Activated naive CD4-positive, alpha-beta T cell treated with anti-CD3 and anti-CD28 coated beads, Interleukin-2, amount 50 U/mL, for 24 hours (primary cell): ENCODE results near the gene PDE4B.

Experiments
- H3K27ac Mint-ChIP-seq: one replicate; pipeline ENCODE4 v1.8.0; 2021; ENCODE audit warnings: mild to moderate bottlenecking, mixed read lengths
- H3K27me3 Mint-ChIP-seq: one replicate; pipeline ENCODE4 v1.8.0; 2021; ENCODE audit warnings: mixed read lengths
- H3K36me3 Mint-ChIP-seq: one replicate; pipeline ENCODE4 v1.8.0; 2021; ENCODE audit warnings: mixed read lengths
- H3K4me1 Mint-ChIP-seq: one replicate; pipeline ENCODE4 v1.8.0; 2021; ENCODE audit warnings: mixed read lengths
- H3K4me3 Mint-ChIP-seq: one replicate; pipeline ENCODE4 v1.8.0; 2021; ENCODE audit warnings: mild to moderate bottlenecking, mixed read lengths
- H3K9me3 Mint-ChIP-seq: one replicate; pipeline ENCODE4 v1.8.0; 2021; ENCODE audit warnings: mixed read lengths

PDE4B gene

GRCh38 chr1:66156144-66156543 lies 363.4 kb downstream of the PDE4B start:
- no peaks in the 10 kb centered on the region for H3K36me3 Mint-ChIP-seq
- H3K4me3 Mint-ChIP-seq, result no peak overlapping the region
- peaks cover 20% of the 10 kb centered on the region for H3K27me3 Mint-ChIP-seq
- no peaks in the 10 kb centered on the region for H3K4me1 Mint-ChIP-seq
- no peaks in the 10 kb centered on the region for H3K9me3 Mint-ChIP-seq
- no peak overlapping the region for H3K27ac Mint-ChIP-seq

GRCh38 chr1:66159800-66160199 lies 367.1 kb downstream of the PDE4B start:
- H3K4me3 Mint-ChIP-seq, result no peak overlapping the region
- H3K27me3 Mint-ChIP-seq, result peaks cover 9% of the 10 kb centered on the region
- no peaks in the 10 kb centered on the region for H3K36me3 Mint-ChIP-seq
- H3K27ac Mint-ChIP-seq, result no peak overlapping the region
- no peaks in the 10 kb centered on the region for H3K4me1 Mint-ChIP-seq
- no peaks in the 10 kb centered on the region for H3K9me3 Mint-ChIP-seq

GRCh38 chr1:66160719-66161118 lies 368.0 kb downstream of the PDE4B start:
- H3K4me1 Mint-ChIP-seq, result no peaks in the 10 kb centered on the region

GRCh38 chr1:66166753-66167152 lies 374.1 kb downstream of the PDE4B start:
- no peaks in the 10 kb centered on the region for H3K9me3 Mint-ChIP-seq
- H3K4me3 Mint-ChIP-seq, result no peak overlapping the region
- peaks cover 7% of the 10 kb centered on the region for H3K4me1 Mint-ChIP-seq
- peaks cover 11% of the 10 kb centered on the region for H3K27me3 Mint-ChIP-seq
- H3K36me3 Mint-ChIP-seq, result no peaks in the 10 kb centered on the region
- no peak overlapping the region for H3K27ac Mint-ChIP-seq

More at GRCh38 chr1:66160719-66161118, 368.0 kb downstream of the PDE4B start:
- Mint-ChIP-seq H3K9me3 (no peaks in the 10 kb centered on the region), H3K4me3 (no peak overlapping the region), H3K27ac (no peak overlapping the region), H3K27me3 (peaks cover 10% of the 10 kb centered on the region), H3K36me3 (no peaks in the 10 kb centered on the region)

- no peak overlapping the region for H3K27ac Mint-ChIP-seq
- H3K4me1 Mint-ChIP-seq, result peaks cover 7% of the 10 kb centered on the region
- H3K9me3 Mint-ChIP-seq, result no peaks in the 10 kb centered on the region
- no peaks in the 10 kb centered on the region for H3K36me3 Mint-ChIP-seq
- H3K27me3 Mint-ChIP-seq, result peaks cover 11% of the 10 kb centered on the region
- no peak overlapping the region for H3K4me3 Mint-ChIP-seq
Observed at GRCh38 chr1:66167267-66167666, 374.6 kb downstream of the PDE4B start.

GRCh38 chr1:66168467-66168887 lies 375.8 kb downstream of the PDE4B start:
- H3K4me1 Mint-ChIP-seq, result peaks cover 7% of the 10 kb centered on the region
- H3K36me3 Mint-ChIP-seq, result no peaks in the 10 kb centered on the region
- H3K4me3 Mint-ChIP-seq, result no peak overlapping the region
- no peak overlapping the region for H3K27ac Mint-ChIP-seq
- peaks cover 14% of the 10 kb centered on the region for H3K27me3 Mint-ChIP-seq
- no peaks in the 10 kb centered on the region for H3K9me3 Mint-ChIP-seq

GRCh38 chr1:66168948-66169671 lies 376.4 kb downstream of the PDE4B start:
- Mint-ChIP-seq H3K4me1 (peaks cover 7% of the 10 kb centered on the region), H3K4me3 (no peak overlapping the region), H3K9me3 (no peaks in the 10 kb centered on the region), H3K27ac (no peak overlapping the region), H3K36me3 (no peaks in the 10 kb centered on the region), H3K27me3 (peaks cover 12% of the 10 kb centered on the region)

GRCh38 chr1:66172272-66172671 lies 379.6 kb downstream of the PDE4B start:
- H3K27me3 Mint-ChIP-seq, result peaks cover 6% of the 10 kb centered on the region
- H3K9me3 Mint-ChIP-seq, result no peaks in the 10 kb centered on the region
- peaks cover 7% of the 10 kb centered on the region for H3K4me1 Mint-ChIP-seq
- no peaks in the 10 kb centered on the region for H3K36me3 Mint-ChIP-seq
- no peak overlapping the region for H3K4me3 Mint-ChIP-seq
- no peak overlapping the region for H3K27ac Mint-ChIP-seq

GRCh38 chr1:66175098-66175497 lies 382.4 kb downstream of the PDE4B start:
- Mint-ChIP-seq H3K4me3 (no peak overlapping the region), H3K27me3 (peaks cover 4% of the 10 kb centered on the region), H3K9me3 (no peaks in the 10 kb centered on the region), H3K36me3 (no peaks in the 10 kb centered on the region), H3K4me1 (no peaks in the 10 kb centered on the region), H3K27ac (no peak overlapping the region)

GRCh38 chr1:66175581-66175980 lies 382.9 kb downstream of the PDE4B start:
- H3K9me3 Mint-ChIP-seq, result no peaks in the 10 kb centered on the region

GRCh38 chr1:66176012-66176715 lies 383.5 kb downstream of the PDE4B start:
- Mint-ChIP-seq H3K27ac (no peak overlapping the region), H3K4me3 (no peak overlapping the region)

More at GRCh38 chr1:66175581-66175980, 382.9 kb downstream of the PDE4B start:
- no peak overlapping the region for H3K27ac Mint-ChIP-seq
- H3K36me3 Mint-ChIP-seq, result no peaks in the 10 kb centered on the region
- H3K4me3 Mint-ChIP-seq, result no peak overlapping the region
- H3K27me3 Mint-ChIP-seq, result peaks cover 4% of the 10 kb centered on the region
- H3K4me1 Mint-ChIP-seq, result no peaks in the 10 kb centered on the region

GRCh38 chr1:66176832-66177231 lies 384.1 kb downstream of the PDE4B start:
- no peaks in the 10 kb centered on the region for H3K9me3 Mint-ChIP-seq
- peaks cover 5% of the 10 kb centered on the region for H3K4me1 Mint-ChIP-seq
- no peaks in the 10 kb centered on the region for H3K36me3 Mint-ChIP-seq
- peaks cover 4% of the 10 kb centered on the region for H3K27me3 Mint-ChIP-seq
- no peak overlapping the region for H3K4me3 Mint-ChIP-seq
- no peak overlapping the region for H3K27ac Mint-ChIP-seq

More at GRCh38 chr1:66176012-66176715, 383.5 kb downstream of the PDE4B start:
- Mint-ChIP-seq H3K27me3 (peaks cover 4% of the 10 kb centered on the region), H3K4me1 (no peaks in the 10 kb centered on the region), H3K9me3 (no peaks in the 10 kb centered on the region), H3K36me3 (no peaks in the 10 kb centered on the region)

GRCh38 chr1:66177510-66177909 lies 384.8 kb downstream of the PDE4B start:
- Mint-ChIP-seq H3K27ac (no peak overlapping the region), H3K9me3 (no peaks in the 10 kb centered on the region), H3K4me3 (no peak overlapping the region), H3K36me3 (no peaks in the 10 kb centered on the region), H3K27me3 (peaks cover 4% of the 10 kb centered on the region), H3K4me1 (peaks cover 7% of the 10 kb centered on the region)

- no peaks in the 10 kb centered on the region for H3K9me3 Mint-ChIP-seq
- no peak overlapping the region for H3K4me3 Mint-ChIP-seq
- H3K27ac Mint-ChIP-seq, result no peak overlapping the region
- no peaks in the 10 kb centered on the region for H3K27me3 Mint-ChIP-seq
- H3K36me3 Mint-ChIP-seq, result no peaks in the 10 kb centered on the region
- peaks cover 19% of the 10 kb centered on the region for H3K4me1 Mint-ChIP-seq
Observed at GRCh38 chr1:66182026-66182425, 389.3 kb downstream of the PDE4B start.

- H3K27me3 Mint-ChIP-seq, result peaks cover 1% of the 10 kb centered on the region
- no peak overlapping the region for H3K27ac Mint-ChIP-seq
- no peaks in the 10 kb centered on the region for H3K36me3 Mint-ChIP-seq
- no peak overlapping the region for H3K4me3 Mint-ChIP-seq
- no peaks in the 10 kb centered on the region for H3K9me3 Mint-ChIP-seq
- peaks cover 19% of the 10 kb centered on the region for H3K4me1 Mint-ChIP-seq
Observed at GRCh38 chr1:66182551-66183178, 390.0 kb downstream of the PDE4B start.

- H3K4me3 Mint-ChIP-seq, result no peak overlapping the region
- no peaks in the 10 kb centered on the region for H3K36me3 Mint-ChIP-seq
- H3K27me3 Mint-ChIP-seq, result peaks cover 1% of the 10 kb centered on the region
- no peak overlapping the region for H3K27ac Mint-ChIP-seq
- no peaks in the 10 kb centered on the region for H3K9me3 Mint-ChIP-seq
- H3K4me1 Mint-ChIP-seq, result peaks cover 19% of the 10 kb centered on the region
Observed at GRCh38 chr1:66183400-66183799, 390.7 kb downstream of the PDE4B start.
